ENCODE results near the gene SGTA.
"Not testable (repeated sequence)": the region's sequence is repeated elsewhere in the genome, so short reads cannot be mapped to it uniquely, and the experiment has no call there.

Gene SGTA

GRCh38 chr19:2726904-2727639 lies 56.0 kb downstream of the SGTA start:
- DNase-seq (ENCODE audit: low read depth in 2 of 2): no peak

GRCh38 chr19:2726160-2726855 lies 56.8 kb downstream of the SGTA start:
- DNase-seq (ENCODE audit: low read depth in 2 of 2): no peak

GRCh38 chr19:2724148-2724557 lies 58.9 kb downstream of the SGTA start:
- DNase-seq (ENCODE audit: low read depth in 2 of 2): no peak

DNA sequence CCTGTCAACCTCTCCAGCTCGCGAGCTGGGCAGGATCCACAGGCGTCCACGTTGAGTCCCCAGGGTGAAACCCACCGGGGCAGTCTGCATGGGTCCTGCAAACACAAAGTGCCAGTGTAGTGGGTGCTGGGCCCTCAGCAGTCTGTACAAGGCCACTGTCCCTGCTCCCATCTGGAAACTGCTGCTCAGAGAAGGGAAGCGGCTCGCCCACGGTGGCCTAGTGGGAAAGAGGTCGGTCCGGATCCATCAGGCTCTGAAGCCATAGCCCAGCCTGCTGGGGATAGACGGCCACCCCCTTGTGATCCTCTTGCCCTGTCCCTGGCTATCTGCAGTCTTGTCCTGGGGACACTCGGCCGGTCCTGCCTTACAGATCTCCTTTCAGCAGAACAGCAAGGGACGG lies 59.3 kb downstream of the SGTA start:
- DNase-seq (ENCODE audit: low read depth in 2 of 2): no peak

- no peak for DNase-seq (ENCODE audit: low read depth in 2 of 2)
Observed at GRCh38 chr19:2723345-2723715, 59.7 kb downstream of the SGTA start.

GRCh38 chr19:2722541-2723344 lies 60.3 kb downstream of the SGTA start:
- DNase-seq (ENCODE audit: low read depth in 2 of 2): no peak

GRCh38 chr19:2721570-2722540 lies 61.2 kb downstream of the SGTA start:
- DNase-seq (ENCODE audit: low read depth in 2 of 2): no peak

GRCh38 chr19:2720777-2721569 lies 62.1 kb downstream of the SGTA start, which contains the start of gene DIRAS1:
DIRAS1 (minus strand) TSS chr19:2721372; CDS start chr19:2717806, 3,566 bp downstream.
- no peak for DNase-seq (ENCODE audit: low read depth in 2 of 2)

DNA sequence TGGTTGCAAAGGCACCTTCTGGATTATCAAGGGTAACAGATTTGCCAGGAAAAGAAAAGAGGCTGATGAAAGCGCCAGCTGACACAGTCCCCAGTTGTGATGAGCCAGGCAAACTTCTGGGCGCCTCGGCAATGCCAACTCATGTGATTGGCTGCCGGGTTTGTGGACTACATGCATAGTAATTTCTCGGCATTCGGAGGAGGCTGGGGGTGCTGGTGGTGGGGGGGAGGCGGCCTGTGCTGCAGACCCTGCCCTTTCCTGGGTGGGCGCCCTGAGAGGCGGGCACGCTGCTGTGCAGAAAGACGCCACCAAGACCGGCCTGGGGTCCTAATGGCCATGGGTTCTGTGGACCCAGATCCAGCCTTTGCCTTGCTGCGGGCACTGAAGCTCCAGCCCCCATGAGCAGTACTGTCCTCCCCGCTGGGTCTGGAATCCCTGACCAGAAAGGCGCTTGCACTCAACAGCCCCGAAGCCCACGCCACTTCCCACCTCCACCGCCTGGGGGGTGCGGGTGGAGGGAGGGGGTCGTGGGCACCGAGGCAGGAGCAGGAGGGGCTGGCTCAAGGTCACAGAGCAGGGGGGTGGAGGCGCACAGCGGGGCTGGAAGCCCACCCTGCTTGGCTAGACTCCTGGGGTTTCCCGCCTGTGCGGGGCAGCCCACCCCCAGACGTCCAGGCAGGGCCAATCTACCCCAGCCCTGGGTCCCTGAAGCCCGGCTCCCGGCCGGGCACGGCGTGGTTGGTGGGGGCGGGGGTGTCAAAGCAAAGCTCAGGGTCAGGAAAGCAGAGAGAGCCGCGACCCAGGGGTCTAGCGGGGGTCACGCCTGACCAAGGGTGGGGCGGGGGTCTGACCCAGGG lies 62.9 kb downstream of the SGTA start:
- DNase-seq (ENCODE audit: low read depth in 2 of 2): no peak

GRCh38 chr19:2719232-2719735 lies 63.8 kb downstream of the SGTA start:
- DNase-seq (ENCODE audit: low read depth in 2 of 2): no peak

- no peak for DNase-seq (ENCODE audit: low read depth in 2 of 2)
Observed at GRCh38 chr19:2717638-2718541, 65.2 kb downstream of the SGTA start.

- DNase-seq (ENCODE audit: low read depth in 2 of 2): no peak
Observed at GRCh38 chr19:2716722-2717637, 66.1 kb downstream of the SGTA start.

- DNase-seq (ENCODE audit: low read depth in 2 of 2): no peak
Observed at GRCh38 chr19:2716275-2716650, 66.8 kb downstream of the SGTA start.

DNA sequence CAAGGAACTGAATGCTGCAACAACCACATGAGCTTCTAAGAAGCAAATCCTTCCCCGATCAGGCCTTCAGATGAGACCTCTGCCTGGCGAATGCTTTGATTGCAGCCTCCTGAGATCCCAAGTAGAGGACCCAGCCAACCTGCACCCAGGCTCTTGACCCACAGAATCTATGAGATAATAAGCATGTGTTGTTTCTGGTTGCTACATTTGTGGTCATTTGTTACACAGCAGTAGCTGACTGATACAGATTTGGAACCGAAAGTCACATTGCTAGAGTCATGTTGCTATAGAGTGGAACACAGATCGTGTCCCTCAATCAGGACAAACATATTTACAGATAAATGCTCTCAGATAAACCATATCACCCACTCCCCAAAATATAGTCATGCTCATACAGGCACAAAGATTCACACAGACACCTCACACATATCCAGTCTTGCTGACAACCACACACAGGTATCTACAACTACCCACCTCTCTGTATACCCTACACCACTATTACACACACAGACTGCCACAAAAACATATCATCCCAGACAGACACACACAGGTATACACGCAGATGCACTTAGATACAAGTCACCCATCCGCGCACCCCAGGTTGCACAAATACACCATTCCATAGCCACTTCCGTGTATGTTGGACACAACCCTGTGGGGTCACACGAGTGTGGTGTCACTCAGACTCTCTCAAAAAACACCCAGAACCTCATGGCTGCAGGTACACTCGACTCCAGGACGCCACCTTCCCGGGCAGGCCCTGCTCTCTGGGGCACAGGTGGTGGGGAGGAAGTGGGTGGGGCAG lies 67.4 kb downstream of the SGTA start:
- DNase-seq (ENCODE audit: low read depth in 2 of 2): no peak

DNA sequence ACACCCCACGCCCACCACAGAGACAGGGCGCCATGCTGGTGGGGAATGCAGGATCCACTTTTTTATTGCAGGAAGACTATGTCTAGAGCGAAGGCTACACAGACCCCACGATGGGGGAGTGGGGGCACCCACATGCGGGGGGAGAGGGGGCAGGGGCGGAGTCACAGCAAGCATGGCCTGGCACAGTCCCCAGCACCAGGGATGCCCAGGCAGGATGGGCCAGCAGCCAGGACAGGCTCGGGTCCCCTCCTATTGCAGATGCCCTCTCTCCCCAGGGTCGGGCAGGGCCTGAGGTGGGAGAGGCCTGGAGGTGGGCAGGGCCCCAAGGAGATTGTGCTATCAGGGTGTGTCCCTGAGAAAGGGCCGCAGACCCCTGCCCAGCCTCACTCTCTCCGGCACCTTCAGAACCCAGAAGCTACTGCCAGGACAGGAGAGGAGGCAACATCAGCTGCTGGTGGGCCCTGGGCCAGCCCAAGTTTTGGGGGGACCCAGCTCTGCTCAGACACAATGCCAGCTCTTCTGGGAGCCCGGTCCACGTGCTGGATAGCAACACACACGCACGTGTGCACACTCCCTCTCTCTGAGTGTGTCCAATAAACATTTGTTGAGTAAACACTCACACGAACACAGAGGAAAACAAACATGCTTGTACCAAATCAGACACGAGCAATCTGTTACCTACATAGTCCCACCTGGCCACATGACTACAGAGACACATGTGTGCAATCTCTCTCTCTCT lies 68.4 kb downstream of the SGTA start:
- no peak for DNase-seq (ENCODE audit: low read depth in 2 of 2)

DNA sequence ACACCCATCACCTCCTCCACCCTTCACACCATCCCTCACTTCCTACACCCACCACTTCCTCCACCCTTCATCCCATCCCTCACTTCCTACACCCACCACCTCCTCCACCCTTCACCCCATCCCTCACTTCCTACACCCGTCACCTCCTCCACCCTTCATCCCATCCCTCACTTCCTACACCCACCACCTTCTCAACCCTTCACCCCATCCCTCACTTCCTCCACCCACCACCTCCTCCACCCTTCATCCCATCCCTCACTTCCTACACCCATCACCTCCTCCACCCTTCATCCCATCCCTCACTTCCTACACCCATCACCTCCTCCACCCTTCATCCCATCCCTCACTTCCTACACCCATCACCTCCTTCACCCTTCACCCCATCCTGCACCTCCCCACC lies 69.0 kb downstream of the SGTA start:
- DNase-seq (ENCODE audit: low read depth in 2 of 2): not testable (repeated sequence)

All from stimulated activated CD4-positive, alpha-beta T cell treated with anti-CD3 and anti-CD28 coated beads, Interleukin-15, amount 100 ng/mL, for 48 hours (primary cell).